HL-60 (cell line): ENCODE measurements around the gene PCYOX1L.
"Not testable (repeated sequence)": the region's sequence is repeated elsewhere in the genome, so short reads cannot be mapped to it uniquely, and the experiment has no call there.

Source experiments
- GABPA ChIP-seq: IDR thresholded peaks from 2 replicates; pipeline ENCODE4 v1.6.1; 2012; ENCODE audit warnings: low read depth
- POLR2AphosphoS5 ChIP-seq: IDR thresholded peaks from 2 replicates; pipeline ENCODE4 v1.6.1; 2012; ENCODE audit warnings: low read depth
- SPI1 ChIP-seq: IDR thresholded peaks from 2 replicates; pipeline ENCODE4 v1.6.1; 2012; ENCODE audit warnings: low read depth, mild to moderate bottlenecking, borderline replicate concordance
- TF ChIP-seq, protein P1 (sequence below): IDR thresholded peaks from one replicate; pipeline ENCODE4 v1.5.1; 2011; ENCODE audit warnings: low read length, control low read depth, inconsistent platforms; ENCODE audit not compliant: insufficient read depth
- TF ChIP-seq, protein P2 (sequence below): IDR thresholded peaks from 2 replicates; pipeline ENCODE4 v1.6.1; 2012; ENCODE audit warnings: low read depth; ENCODE audit not compliant: insufficient replicate concordance

DNA sequence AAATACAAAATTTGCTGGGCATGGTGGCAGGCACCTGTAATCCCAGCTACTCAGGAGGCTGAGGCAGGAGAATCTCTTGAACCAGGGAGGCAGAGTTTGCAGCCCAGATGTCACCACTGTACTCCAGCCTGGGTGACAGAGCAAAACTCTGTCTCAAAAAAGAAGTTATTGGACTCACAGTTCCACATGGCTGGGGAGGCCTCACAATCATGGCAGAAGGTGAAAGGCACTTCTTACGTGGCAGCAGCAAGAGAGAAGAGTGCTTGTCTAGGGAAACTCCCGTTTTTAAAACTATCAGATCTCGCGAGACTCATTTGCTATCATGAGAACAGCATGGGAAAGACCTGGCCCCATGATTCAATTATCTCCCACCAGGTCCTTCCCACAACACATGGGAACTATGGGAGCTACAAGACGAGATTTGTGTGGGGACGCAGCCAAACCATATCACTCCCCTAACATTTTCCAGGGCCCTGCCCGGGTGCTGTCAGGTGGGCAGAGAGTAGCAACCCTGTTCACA lies 41.0 kb downstream of the PCYOX1L start:
- not testable (repeated sequence) for TF ChIP-seq POLR2AphosphoS5, GABPA, SPI1
- TF ChIP-seq, protein P1, sequence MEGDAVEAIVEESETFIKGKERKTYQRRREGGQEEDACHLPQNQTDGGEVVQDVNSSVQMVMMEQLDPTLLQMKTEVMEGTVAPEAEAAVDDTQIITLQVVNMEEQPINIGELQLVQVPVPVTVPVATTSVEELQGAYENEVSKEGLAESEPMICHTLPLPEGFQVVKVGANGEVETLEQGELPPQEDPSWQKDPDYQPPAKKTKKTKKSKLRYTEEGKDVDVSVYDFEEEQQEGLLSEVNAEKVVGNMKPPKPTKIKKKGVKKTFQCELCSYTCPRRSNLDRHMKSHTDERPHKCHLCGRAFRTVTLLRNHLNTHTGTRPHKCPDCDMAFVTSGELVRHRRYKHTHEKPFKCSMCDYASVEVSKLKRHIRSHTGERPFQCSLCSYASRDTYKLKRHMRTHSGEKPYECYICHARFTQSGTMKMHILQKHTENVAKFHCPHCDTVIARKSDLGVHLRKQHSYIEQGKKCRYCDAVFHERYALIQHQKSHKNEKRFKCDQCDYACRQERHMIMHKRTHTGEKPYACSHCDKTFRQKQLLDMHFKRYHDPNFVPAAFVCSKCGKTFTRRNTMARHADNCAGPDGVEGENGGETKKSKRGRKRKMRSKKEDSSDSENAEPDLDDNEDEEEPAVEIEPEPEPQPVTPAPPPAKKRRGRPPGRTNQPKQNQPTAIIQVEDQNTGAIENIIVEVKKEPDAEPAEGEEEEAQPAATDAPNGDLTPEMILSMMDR = not testable (repeated sequence)
- TF ChIP-seq, protein P2, sequence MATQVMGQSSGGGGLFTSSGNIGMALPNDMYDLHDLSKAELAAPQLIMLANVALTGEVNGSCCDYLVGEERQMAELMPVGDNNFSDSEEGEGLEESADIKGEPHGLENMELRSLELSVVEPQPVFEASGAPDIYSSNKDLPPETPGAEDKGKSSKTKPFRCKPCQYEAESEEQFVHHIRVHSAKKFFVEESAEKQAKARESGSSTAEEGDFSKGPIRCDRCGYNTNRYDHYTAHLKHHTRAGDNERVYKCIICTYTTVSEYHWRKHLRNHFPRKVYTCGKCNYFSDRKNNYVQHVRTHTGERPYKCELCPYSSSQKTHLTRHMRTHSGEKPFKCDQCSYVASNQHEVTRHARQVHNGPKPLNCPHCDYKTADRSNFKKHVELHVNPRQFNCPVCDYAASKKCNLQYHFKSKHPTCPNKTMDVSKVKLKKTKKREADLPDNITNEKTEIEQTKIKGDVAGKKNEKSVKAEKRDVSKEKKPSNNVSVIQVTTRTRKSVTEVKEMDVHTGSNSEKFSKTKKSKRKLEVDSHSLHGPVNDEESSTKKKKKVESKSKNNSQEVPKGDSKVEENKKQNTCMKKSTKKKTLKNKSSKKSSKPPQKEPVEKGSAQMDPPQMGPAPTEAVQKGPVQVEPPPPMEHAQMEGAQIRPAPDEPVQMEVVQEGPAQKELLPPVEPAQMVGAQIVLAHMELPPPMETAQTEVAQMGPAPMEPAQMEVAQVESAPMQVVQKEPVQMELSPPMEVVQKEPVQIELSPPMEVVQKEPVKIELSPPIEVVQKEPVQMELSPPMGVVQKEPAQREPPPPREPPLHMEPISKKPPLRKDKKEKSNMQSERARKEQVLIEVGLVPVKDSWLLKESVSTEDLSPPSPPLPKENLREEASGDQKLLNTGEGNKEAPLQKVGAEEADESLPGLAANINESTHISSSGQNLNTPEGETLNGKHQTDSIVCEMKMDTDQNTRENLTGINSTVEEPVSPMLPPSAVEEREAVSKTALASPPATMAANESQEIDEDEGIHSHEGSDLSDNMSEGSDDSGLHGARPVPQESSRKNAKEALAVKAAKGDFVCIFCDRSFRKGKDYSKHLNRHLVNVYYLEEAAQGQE = not testable (repeated sequence)
